Erythroblast (primary cell): Measurements from ENCODE around the gene ST6GALNAC3.

Experiments used
- GATA1 ChIP-seq: IDR thresholded peaks from 2 replicates; pipeline ENCODE4 v1.6.1; 2011; ENCODE audit warnings: low read depth, mild to moderate bottlenecking, control low read depth, low read length, moderate library complexity
- POLR2A ChIP-seq: IDR thresholded peaks from 2 replicates; pipeline ENCODE4 v1.6.1; 2011; ENCODE audit warnings: mild to moderate bottlenecking, low read length

DNA sequence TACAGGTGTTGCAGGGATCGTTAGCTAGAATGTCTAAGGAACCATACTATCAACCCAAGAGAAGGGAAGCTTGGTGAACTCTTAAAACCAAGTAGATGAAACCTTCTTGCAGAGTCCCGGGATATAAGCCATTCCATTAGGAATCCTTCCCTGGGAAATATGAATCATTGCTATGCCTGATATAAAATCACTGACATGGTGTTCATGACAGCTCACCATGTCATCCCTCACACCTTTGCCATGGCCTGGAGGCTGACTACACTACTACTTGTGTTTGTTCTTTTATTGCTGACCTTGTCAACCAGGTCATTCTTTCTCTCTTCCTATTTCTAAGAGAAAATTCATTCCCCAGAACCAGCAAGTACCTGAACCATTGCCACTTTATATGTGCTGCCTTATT lies 12.1 kb downstream of the ST6GALNAC3 start:
- TF ChIP-seq POLR2A (no peak), GATA1 (no peak)
